NCI-H82 treated with DMSO at 0.1 percent for 48 hours (cell line): Measurements from ENCODE around the gene KCNQ4.

Source experiments
- DNase-seq: peaks from one replicate; lab custom pipeline; 2025; ENCODE audit not compliant: unreplicated experiment; lab: John Stamatoyannopoulos, UW

The KCNQ4 gene

GRCh38 chr1:40783001-40783905 is at the start of gene KCNQ4:
Gene KCNQ4 (plus strand): TSS chr1:40783787. CDS start chr1:40784094, 307 bp downstream.
- no peak for DNase-seq

GRCh38 chr1:40734882-40735628 is 48.5 kb upstream of the KCNQ4 start:
- DNase-seq = no peak

- DNase-seq = peak; percentile 30
Measured at GRCh38 chr1:40736085-40736531, 47.5 kb upstream of the KCNQ4 start.

GRCh38 chr1:40738831-40739230 is 44.8 kb upstream of the KCNQ4 start:
- DNase-seq = no peak

- DNase-seq = no peak
Measured at GRCh38 chr1:40739455-40740008, 44.1 kb upstream of the KCNQ4 start.

GRCh38 chr1:40740039-40740996 is 43.3 kb upstream of the KCNQ4 start:
- DNase-seq = no peak

- DNase-seq = no peak
Measured at GRCh38 chr1:40740997-40741736, 42.4 kb upstream of the KCNQ4 start.

- DNase-seq = no peak
Measured at GRCh38 chr1:40742363-40743061, 41.1 kb upstream of the KCNQ4 start.

GRCh38 chr1:40743452-40743851 is 40.1 kb upstream of the KCNQ4 start:
- no peak for DNase-seq

GRCh38 chr1:40743860-40744259 is 39.7 kb upstream of the KCNQ4 start:
- DNase-seq = no peak

- DNase-seq = no peak
Measured at GRCh38 chr1:40745176-40745575, 38.4 kb upstream of the KCNQ4 start.

GRCh38 chr1:40746344-40747090 is 37.1 kb upstream of the KCNQ4 start:
- DNase-seq = no peak

- no peak for DNase-seq
Measured at GRCh38 chr1:40748841-40749718, 34.5 kb upstream of the KCNQ4 start.

GRCh38 chr1:40749817-40750216 is 33.8 kb upstream of the KCNQ4 start:
- no peak for DNase-seq

GRCh38 chr1:40750451-40750908 is 33.1 kb upstream of the KCNQ4 start:
- no peak for DNase-seq

- DNase-seq = no peak
Measured at GRCh38 chr1:40751802-40752201, 31.8 kb upstream of the KCNQ4 start.

GRCh38 chr1:40753142-40753882 is 30.3 kb upstream of the KCNQ4 start:
- DNase-seq = no peak
